ENCODE data around the gene GTF2IRD1. TPM values are rescaled to one million over a fixed set of nuclear protein-coding genes. Genes with fewer than 3 reads are reported as not detected.
"Not testable (repeated sequence)": the region's sequence is repeated elsewhere in the genome, so short reads cannot be mapped to it uniquely, and the experiment has no call there.

The GTF2IRD1 gene
- total RNA-seq, 2 donors from 2014 or later = 14.7 to 17.0 TPM

DNA sequence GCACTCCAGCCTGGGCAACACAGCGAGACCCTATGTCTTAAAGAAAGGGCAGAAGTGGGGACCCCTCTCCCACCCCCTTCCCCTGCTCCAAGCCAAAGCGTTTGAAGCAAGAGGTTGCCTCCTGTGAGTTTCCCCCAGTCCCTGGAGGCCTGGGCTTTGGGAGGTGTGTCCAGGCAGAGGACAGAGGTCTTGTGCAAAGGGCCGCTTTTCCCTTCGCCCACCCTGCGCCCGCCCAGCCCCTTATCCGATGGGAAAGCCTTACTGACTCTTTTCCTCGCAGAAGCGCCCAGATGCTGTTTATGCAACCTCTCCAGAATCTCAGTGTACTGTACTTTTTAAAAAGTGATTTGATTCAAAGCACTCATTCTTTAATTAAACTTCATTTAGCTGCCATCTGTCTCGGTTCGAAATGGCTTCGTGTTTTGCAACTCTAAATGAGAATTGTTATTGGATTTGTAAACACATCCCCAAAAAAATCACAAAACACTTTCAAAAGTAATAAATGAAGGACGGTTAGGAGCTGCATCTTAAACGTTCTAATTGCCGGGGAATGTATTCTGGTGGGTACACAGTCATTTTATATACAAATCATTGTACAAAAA is 153.3 kb downstream of the GTF2IRD1 start:
- intact Hi-C loops (cut with DNase I) = no loop called here
- DNase-seq (ENCODE audit: low spot score) = no peak

DNA sequence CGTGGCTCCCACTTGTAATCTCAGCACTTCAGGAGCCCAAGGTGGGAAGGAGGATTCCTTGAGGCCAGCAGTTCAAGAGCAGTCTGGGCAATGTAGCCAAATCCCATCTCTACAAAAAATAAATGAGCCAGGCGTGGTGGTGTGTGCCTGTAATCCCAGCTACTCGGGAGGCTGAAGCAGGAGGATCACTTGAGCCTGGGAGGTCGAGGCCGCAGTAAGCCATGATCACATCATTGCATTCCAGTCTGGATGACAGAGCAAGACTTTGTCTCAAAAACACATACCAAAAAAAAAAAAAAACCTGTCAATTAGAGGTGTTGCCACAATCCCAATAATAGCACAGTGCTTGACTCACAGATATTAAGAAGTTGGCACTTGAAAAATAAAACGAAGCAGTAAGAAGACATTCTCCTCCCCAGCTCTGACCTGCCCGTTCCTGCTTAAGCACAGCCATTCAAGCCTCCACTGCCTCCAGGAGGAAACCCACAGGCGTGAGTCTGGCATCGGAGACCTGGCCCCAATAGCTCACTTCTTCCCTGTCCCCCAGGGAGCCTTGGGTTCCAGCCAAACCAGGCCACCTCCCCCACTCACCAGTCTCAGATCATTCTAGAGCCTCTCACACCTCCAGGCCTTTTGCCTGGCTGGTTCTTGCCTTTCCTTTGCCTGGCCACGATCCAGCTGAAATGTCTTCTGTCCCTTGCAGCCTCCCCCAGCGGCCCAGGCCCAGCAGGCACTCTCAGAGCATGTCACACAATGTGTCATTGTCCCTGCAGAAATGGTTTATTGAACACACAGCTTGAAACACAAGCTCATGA is 158.5 kb downstream of the GTF2IRD1 start:
- DNase-seq (ENCODE audit: low spot score) = no peak
- intact Hi-C loops (cut with DNase I) = no loop called here

DNA sequence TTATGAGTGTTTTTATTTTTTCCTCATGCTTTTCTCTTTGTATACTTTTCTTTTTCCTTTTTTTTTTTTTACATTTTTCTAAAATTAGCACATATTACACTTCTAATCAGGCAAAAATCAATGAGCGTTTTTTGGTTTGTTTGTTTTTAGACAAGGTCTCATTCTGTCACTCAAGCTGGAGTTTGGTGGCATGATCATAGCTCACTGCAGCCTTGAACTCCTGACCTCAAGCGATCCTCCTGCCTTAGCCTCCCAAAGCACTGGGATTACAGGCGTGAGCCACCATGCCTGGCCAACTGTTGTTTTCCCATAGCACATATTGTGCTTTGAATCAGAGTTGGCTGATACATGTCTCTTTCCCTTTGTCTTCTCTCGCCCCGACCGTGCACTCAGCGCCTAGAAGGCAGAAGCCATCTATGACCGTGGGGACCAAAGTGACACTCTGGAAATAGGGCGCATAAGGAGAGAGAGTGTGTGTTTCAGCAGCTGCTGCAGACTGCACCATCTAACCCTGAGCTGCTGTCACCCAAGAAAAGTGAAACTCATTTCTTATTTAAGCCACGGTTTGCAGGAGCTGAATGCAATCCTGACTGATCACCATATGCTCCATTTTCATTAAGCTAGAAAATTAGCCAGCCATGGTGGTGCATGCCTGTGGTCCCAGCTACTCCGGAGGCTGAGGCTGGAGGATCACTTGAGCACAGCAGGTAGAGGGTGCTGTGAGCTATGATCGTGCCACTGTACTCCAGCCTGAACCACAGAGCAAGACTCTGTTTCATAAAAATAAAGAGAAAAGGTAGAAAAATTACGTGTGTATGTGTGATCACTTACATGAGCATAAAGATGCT is 162.5 kb downstream of the GTF2IRD1 start:
- intact Hi-C loops (cut with DNase I) = no loop called here
- no peak for DNase-seq (ENCODE audit: low spot score)

DNA sequence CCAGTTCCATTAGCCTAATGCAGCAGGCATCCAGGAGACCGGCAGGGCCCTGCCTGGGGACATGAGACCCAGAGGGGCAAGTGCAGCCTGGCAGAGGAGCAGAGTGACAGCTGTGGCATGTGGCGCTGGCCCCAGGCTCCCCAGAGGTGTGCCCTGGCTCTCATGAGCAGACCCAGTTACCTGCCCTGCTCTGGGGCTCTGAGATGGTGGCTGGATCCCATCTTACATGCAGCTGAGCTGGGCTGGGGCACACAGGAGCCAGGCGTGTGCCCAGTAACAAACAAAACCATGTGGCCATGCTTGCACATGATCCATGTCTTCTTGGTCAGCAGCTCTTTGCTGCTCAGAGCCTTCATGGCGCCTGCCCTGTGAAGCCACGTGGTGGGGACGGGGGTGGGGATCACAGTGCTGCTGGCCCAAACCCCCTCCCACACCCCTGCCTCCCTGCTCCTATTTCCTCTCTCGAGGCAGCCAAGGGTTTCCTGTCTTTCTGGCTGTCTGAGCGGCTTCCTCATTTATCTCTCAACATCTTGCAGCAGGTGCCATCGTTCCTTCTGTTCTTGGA is 163.6 kb downstream of the GTF2IRD1 start:
- intact Hi-C loops (cut with DNase I) = no loop called here

DNA sequence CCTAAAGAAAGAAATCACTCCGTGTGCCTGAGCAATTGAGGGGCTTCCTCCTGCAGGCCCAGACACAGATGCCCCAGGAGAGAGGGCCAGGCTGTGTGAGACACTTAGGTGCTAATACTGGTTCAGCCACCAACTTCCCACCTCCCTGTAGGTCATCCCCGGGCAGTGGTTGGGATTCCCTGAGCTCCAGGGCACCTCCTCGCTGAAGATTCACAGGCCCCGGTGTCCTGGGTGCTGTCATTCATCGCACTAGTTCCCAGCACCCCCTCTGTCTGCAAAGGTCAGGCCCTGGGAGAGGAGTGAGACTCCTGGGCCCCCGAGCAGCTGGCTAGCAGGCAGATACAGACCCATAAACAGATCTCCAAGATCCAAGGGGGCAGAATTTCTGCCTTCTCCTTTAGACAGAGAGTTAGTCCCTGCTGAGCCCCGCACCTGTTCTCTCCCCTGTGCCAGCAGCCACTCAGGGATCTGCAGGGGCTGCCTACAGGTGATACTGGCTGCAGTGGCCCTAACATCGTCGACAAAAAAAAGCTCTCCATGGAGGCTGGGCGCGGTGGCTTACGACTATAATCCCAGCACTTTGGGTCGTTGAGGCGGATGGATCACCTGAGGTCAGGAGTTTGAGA is 165.6 kb downstream of the GTF2IRD1 start:
- intact Hi-C loops (cut with DNase I) = no loop called here
- no peak for DNase-seq (ENCODE audit: low spot score)

More for the DNA sequence above, 163.6 kb downstream of the GTF2IRD1 start:
- DNase-seq (ENCODE audit: low spot score) = no peak

DNA sequence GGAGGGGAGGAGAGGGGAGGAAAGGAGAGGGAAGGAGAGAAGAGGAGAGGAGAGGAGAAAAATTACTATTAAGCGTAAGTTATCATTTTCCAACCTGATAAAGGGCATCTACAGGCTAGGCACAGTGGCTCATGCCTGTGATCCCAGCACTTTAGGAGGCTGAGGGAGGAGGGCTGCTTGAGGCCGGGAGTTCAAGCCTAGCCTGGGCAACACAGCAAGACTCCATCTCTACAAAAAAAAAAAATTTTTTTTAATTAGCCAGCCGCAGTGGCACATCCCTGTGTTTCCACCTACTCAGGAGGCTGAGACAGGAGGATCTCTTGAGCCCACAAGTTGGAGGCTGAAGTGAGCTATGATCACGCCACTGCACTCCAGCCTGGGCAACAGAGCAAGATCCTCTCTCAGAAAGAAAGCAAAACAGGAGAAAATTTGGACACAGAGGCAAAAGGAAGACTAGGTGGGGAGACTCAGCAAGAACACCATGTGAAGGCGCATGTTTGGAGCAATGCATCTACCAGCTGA is 168.6 kb downstream of the GTF2IRD1 start:
- no peak for DNase-seq (ENCODE audit: low spot score)
- intact Hi-C loops (cut with DNase I) = no loop called here

DNA sequence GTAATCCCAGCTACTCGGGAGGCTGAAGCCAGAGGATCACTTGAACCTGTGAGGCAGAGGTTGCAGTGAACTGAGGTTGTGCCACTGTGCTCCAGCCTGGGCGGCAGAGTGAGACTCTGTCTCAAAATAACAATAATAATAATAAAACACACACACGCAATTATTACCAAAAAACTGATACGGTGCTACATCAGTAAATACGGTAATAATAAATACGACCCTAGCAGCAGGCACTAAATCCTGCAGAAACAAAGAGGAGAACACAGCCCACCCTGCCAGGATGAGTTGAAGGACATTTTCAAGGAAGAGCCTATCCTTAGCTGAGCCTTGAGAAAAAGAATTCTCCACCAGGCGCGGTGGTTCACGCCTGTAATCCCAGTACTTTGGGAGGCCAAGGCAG is 169.4 kb downstream of the GTF2IRD1 start:
- intact Hi-C loops (cut with DNase I) = no loop called here
- DNase-seq (ENCODE audit: low spot score) = no peak

DNA sequence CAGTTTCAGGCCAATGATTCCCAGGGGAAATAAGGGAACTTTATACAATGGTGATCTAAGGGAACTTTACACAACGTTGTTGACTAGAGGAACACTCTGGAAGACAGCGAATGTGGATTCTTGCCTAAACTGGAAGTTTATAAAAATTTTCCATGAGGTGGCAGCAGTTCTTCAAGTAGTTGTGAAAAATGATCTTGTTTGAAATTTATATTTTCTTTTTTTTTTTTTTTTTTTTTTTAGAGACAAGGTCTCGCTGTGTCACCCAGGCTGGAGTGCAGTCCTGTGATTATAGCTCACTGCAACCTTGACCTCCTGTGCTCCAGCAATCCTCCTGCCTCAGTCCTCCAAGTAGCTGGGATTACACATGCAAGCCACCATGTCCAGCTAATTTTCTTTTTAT is 171.7 kb downstream of the GTF2IRD1 start:
- DNase-seq (ENCODE audit: low spot score) = no peak

DNA sequence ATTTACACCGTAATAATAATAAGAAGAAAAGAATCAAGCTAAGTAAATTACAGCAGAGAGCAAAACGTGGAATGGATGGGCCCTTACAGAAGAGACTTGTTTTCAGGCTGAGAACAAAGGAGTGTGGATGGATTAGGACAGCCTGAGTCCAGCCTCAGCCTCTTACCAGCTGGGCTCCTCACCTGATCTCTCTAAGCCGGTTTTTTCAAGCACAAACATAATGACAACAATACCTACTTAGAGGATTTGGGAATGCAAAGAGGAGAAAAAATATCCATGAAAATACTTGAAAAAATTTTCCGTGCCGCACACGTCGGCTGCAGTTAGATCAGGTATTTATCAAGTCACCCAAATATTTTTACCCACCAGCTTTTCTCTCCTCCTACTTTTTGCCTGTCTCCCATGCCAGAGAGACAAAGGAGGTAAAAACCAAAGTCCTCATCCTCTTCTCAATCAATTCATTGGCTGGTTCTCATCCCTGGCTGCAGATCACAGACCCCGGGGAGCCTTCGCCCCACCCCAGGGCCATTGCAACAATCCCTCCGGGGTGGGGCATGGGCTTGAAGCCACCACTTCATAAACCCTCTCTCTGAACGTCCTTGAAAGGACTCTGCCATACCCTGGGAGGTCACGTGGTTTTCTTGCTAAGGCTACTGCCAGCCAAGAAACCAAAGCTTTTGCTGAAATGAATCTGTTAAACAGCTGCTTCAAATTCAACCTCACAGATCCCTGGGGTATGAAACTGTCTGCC is 174.1 kb downstream of the GTF2IRD1 start:
- intact Hi-C loops (cut with DNase I) = no loop called here
- no peak for DNase-seq (ENCODE audit: low spot score)

More for the DNA sequence above, 171.7 kb downstream of the GTF2IRD1 start:
- intact Hi-C loops (cut with DNase I) = no loop called here

DNA sequence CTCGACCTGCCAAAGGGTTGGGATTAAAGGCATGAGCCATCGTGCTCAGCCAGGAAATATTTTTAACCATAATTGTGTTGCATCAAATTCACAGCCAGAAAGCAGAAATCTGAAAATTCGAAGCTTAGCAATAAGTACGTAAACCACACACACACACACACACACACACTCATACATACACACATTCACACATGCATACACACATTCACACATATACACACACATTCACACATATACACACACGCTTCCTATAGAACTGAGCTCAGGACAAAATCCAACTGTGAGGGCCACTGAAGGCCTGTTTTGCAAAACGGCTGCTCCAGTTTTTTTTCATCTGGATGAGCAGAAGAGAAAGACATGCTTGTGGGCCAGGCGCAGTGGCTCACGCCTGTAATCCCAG is 178.8 kb downstream of the GTF2IRD1 start:
- intact Hi-C loops (cut with DNase I) = no loop called here
- no peak for DNase-seq (ENCODE audit: low spot score)

DNA sequence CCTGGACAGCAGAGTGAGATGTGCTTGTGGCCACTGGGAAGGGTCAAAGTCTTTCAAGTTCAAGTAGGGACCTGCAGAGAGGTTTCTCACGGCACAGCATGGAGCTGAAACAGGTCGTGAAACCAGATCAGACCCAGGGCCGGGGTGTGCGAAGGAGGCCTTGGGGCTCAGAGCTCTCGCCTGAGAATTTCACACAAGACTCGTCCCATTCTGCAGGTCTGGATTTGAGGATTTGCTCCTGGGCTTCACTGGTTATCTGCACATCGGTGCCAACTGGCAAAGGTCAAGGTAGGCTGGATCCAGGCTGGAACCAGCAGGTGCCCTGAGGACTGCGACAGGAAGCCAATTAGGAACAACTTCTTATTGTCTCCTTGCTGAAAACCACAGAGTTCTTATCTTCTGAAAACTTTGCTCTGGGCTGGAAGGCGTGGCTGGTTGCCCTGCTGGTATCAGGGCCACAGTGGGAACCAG is 179.8 kb downstream of the GTF2IRD1 start:
- intact Hi-C loops (cut with DNase I) = no loop called here
- no peak for DNase-seq (ENCODE audit: low spot score)

DNA sequence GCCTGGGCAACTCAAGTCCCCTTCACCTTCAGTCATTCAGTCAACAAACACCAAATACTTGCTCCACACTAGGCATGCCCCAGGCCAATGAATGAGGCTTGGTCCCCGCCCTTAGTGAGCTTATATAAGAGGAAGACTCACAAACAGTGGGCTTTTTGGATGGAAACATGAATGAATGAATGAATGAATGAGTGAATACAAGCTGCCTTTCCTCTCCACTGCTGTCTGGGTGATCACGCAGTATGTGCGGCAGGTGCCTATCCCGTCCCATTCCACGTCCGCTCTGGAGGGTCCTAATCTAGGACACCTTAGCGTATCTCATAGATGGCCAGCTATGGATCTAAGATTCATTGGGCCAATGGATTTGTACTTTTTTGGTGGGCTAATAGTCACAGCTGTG is 184.0 kb downstream of the GTF2IRD1 start:
- intact Hi-C loops (cut with DNase I) = no loop called here
- DNase-seq (ENCODE audit: low spot score) = no peak

DNA sequence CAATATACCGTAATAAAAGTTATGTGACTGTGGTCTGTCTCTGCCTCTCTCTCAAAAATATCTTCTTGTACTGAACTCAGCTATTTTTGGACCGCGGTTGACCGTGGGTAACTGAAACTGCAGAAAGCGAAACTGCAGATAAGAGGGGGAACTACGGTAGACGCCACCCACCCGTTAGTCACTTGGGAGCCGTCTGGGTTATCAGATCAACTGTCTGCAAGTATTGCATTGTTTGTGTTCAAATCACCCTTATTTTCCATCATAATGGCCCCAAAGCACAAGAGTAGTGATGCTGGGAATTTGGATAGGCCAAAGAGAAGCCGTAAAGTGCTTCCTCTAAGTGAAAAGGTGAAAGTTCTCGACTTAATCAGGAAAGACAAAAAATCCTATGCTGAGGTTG is 196.3 kb downstream of the GTF2IRD1 start:
- intact Hi-C loops (cut with DNase I) = not testable (repeated sequence)

DNA sequence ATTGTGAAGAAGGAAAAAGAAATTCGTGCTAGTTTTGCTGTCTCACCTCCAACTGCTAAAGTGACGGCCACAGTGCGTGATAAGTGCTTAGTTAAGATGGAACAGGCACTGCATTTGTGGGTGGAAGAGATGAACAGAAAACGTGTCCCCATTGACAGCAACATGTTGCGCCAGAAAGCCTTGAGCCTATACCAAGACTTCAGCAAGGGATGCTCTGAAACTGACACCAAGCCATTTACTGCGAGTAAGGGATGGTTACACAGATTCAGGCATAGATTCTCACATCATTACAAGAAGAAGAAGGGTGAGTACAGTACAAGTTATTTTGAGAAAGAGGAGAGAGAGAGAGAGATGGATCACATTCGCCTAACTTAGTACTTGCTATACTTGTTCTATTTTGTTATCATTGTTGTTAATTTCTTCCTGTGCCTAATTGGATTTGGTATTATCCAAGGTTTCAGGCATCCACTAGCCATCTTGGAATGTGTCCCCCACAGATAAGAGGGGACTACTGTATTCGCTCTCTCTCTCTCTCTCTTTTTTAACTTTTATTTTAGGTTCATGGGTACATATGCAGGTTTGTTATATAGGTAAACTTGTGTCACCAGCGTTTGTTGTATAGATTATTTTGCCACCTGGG is 196.9 kb downstream of the GTF2IRD1 start:
- intact Hi-C loops (cut with DNase I); DNase-seq (ENCODE audit: low spot score): not testable (repeated sequence)

More for the DNA sequence above, 196.3 kb downstream of the GTF2IRD1 start:
- not testable (repeated sequence) for DNase-seq (ENCODE audit: low spot score)

DNA sequence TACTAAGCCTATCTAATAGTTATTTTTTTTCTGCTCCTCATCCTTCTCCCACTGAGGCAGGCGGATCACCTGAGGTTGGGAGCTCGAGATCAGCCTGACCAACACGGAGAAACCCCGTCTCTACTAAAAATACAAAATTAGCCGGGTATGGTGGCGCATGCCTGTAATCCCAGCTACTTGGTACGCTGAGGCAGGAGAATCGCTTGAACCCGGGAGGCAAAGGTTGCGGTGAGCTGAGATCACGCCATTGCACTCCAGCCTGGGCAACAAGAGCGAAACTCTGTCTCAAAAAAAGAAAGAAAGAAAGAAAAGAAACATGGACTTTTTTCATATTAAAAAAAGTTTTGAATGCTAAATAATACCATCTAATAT is 197.4 kb downstream of the GTF2IRD1 start:
- DNase-seq (ENCODE audit: low spot score); intact Hi-C loops (cut with DNase I): not testable (repeated sequence)

All from posterior vena cava (tissue), 2 donors.